ENCODE data around the gene NOS2.

DNA sequence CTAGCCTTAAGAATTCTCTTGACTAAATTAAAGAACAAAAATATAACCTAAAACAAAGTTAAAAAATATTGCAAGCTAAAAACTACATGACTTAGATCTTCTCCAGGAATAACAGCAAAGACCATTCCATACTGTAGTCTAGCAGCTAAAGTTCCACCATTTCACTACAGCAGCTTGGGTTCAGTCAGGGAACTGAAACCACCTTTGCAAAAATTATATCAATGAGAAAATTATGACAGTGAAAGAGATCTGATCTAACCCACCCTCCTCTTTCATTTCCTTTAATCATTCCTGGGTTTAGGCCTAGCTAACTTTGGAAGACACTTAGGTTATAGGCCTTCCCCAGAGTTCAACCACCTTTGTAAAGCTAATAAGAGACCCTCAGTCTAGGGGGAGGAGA, 36.3 kb upstream of the NOS2 start:
- TF ChIP-seq POLR2A (IDR thresholded peaks at IDR 0.05): no peak
- TF ChIP-seq, protein P1, sequence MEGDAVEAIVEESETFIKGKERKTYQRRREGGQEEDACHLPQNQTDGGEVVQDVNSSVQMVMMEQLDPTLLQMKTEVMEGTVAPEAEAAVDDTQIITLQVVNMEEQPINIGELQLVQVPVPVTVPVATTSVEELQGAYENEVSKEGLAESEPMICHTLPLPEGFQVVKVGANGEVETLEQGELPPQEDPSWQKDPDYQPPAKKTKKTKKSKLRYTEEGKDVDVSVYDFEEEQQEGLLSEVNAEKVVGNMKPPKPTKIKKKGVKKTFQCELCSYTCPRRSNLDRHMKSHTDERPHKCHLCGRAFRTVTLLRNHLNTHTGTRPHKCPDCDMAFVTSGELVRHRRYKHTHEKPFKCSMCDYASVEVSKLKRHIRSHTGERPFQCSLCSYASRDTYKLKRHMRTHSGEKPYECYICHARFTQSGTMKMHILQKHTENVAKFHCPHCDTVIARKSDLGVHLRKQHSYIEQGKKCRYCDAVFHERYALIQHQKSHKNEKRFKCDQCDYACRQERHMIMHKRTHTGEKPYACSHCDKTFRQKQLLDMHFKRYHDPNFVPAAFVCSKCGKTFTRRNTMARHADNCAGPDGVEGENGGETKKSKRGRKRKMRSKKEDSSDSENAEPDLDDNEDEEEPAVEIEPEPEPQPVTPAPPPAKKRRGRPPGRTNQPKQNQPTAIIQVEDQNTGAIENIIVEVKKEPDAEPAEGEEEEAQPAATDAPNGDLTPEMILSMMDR (IDR thresholded peaks at IDR 0.05): no peak
